ENCODE measurements around the gene TNFRSF4. TPM values are rescaled to one million over a fixed set of nuclear protein-coding genes. Genes with fewer than 3 reads are reported as not detected.

The TNFRSF4 gene
- total and polyA plus RNA-seq, 7 donors: 0.95 to 8.6 (median 1.2) TPM; not detected in 2

- intact Hi-C loops (cut with DNase I): no loop called here
- WGBS, 2 donors: 66 to 84% methylated on average over 29 of the region's 29 CpGs
- H3K27me3 ChIP-seq: peaks cover 19 to 99% (median 72%) of the 10 kb centered on the region in 3 donors
Observed at GRCh38 chr1:1175221-1176062, 38.5 kb downstream of the TNFRSF4 start.

GRCh38 chr1:1173793-1174415 is 40.0 kb downstream of the TNFRSF4 start, which contains the start of gene TTLL10:
TSS of gene TTLL10 (plus strand) at chr1:1173880. CDS start at chr1:1179216, 5,336 bp downstream.
- Histone ChIP-seq H3K4me1 (peaks cover 0 to 7% (median 0%) of the 10 kb centered on the region in 4 donors), H3K27ac (no peak within 1 kb of the TSS), H3K36me3 (no peaks in the 10 kb centered on the region), H3K27me3 (peaks cover 19 to 99% (median 72%) of the 10 kb centered on the region in 3 donors), H3K4me3 (no peak within 1 kb of the TSS), H3K9me3 (no peaks in the 10 kb centered on the region)
- 41 to 76% methylated on average over 35 of the region's 35 CpGs for WGBS, 2 donors
- TF ChIP-seq POLR2AphosphoS5 (IDR thresholded peaks at IDR 0.05) (no peak), EP300 (IDR thresholded peaks at IDR 0.05) (no peak), POLR2A (IDR thresholded peaks at IDR 0.05) (no peak)
- TF ChIP-seq, protein P1, sequence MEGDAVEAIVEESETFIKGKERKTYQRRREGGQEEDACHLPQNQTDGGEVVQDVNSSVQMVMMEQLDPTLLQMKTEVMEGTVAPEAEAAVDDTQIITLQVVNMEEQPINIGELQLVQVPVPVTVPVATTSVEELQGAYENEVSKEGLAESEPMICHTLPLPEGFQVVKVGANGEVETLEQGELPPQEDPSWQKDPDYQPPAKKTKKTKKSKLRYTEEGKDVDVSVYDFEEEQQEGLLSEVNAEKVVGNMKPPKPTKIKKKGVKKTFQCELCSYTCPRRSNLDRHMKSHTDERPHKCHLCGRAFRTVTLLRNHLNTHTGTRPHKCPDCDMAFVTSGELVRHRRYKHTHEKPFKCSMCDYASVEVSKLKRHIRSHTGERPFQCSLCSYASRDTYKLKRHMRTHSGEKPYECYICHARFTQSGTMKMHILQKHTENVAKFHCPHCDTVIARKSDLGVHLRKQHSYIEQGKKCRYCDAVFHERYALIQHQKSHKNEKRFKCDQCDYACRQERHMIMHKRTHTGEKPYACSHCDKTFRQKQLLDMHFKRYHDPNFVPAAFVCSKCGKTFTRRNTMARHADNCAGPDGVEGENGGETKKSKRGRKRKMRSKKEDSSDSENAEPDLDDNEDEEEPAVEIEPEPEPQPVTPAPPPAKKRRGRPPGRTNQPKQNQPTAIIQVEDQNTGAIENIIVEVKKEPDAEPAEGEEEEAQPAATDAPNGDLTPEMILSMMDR (IDR thresholded peaks at IDR 0.05): no peak
- no peak for DNase-seq
- intact Hi-C loops (cut with DNase I): no loop called here

More at GRCh38 chr1:1175221-1176062, 38.5 kb downstream of the TNFRSF4 start:
- peaks cover 0 to 7% (median 0%) of the 10 kb centered on the region in 4 donors for H3K4me1 ChIP-seq
- no peak overlapping the region for H3K27ac ChIP-seq
- no peak overlapping the region for H3K4me3 ChIP-seq
- no peaks in the 10 kb centered on the region for H3K9me3 ChIP-seq
- no peaks in the 10 kb centered on the region for H3K36me3 ChIP-seq
- DNase-seq: no peak
- TF ChIP-seq, protein P1 (IDR thresholded peaks at IDR 0.05): no peak

DNA sequence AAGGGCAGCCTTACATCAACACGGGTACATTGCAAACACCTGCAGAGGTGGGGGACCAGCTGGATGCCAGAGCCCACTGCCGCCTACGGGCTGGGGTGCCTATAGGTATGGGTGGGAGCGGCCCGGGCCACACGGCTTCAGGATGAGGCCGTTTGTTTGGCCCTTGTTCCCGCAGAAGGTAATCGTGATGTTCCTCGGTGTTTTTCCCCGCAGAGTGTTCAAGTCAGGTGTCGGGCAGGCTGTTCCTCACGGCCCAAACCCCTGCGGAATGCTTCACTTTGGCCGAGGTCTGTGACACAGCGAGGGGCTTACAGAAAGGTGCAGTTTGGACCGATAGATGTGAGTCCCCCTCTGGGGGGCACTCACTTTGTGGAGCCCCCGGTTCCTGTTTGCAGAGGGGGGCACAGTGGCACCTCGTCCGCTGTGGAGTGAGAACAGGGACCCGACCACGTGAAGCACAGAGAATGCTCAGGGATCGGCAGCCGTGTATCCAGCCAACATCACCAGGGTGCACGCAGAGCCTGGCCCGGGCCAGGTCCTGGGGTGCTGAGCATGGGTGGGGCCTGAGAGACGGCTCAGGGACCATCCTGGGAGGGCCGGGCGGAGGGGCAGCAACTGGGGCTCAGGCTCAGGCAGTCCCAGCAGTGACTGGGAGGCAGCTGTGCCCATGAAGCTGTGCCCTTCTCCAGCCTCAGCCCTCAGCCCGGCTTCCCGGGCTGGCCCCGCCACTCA is 40.7 kb downstream of the TNFRSF4 start:
- WGBS, 2 donors: 57 to 72% methylated on average over 32 of the region's 32 CpGs
- Histone ChIP-seq H3K36me3 (no peaks in the 10 kb centered on the region), H3K27ac (no peak overlapping the region), H3K4me1 (peaks cover 0 to 7% (median 0%) of the 10 kb centered on the region in 4 donors), H3K4me3 (no peak overlapping the region), H3K9me3 (no peaks in the 10 kb centered on the region), H3K27me3 (peaks cover 19 to 99% (median 73%) of the 10 kb centered on the region in 3 donors)
- no peak for DNase-seq
- TF ChIP-seq, protein P1 (IDR thresholded peaks at IDR 0.05): no peak
- TF ChIP-seq POLR2A (IDR thresholded peaks at IDR 0.05): no peak
- intact Hi-C loops (cut with DNase I): no loop called here

DNA sequence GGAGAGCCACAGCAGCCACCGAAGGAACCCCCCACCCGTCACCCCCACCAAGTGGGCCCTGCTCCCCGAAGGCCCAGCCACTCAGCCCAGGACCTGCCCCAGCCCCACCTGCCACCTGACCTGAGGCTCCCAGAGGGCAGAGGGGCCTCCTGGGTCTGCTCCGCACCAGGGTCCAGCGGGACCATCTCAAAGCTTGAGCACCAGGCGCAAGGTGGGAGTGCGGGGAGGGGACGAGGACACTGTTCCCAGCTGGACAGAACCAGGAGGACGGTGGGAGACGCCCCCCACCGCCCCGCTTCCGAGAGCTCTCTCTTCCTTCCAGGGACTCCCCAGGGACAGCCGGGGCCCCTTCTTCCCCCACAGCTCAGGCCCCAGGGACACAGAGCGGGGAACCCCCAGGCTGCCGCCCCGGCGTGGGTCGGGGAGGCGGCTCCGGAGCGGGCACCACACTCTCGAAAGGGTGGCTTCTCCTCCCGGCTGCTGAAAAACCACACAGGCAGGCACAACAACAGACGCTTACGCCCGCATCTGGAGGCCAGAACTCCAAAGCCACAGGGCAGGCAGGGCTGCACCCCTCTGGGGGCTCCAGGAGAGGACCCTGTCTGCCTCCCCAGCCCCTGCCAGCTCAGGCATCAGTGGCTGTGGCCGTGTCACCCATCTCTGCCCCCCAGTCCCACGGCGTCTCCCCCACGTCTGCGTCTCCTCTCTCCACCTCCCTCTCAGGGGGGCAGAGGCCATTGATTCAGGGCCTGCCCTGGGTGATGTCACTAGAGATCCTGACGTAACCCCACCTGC is 42.2 kb downstream of the TNFRSF4 start:
- no peaks in the 10 kb centered on the region for H3K9me3 ChIP-seq
- H3K36me3 ChIP-seq: no peaks in the 10 kb centered on the region
- peaks cover 0 to 7% (median 0%) of the 10 kb centered on the region in 4 donors for H3K4me1 ChIP-seq
- intact Hi-C loops (cut with DNase I): no loop called here
- H3K27ac ChIP-seq: no peak overlapping the region
- 49 to 56% methylated on average over 33 of the region's 33 CpGs for WGBS, 2 donors
- no peak overlapping the region for H3K4me3 ChIP-seq
- H3K27me3 ChIP-seq: peaks cover 21 to 99% (median 75%) of the 10 kb centered on the region in 3 donors
- TF ChIP-seq, protein P1 (IDR thresholded peaks at IDR 0.05): no peak
- TF ChIP-seq EP300 (IDR thresholded peaks at IDR 0.05) (no peak), POLR2A (IDR thresholded peaks at IDR 0.05) (no peak), POLR2AphosphoS5 (IDR thresholded peaks at IDR 0.05) (no peak)
- DNase-seq: no peak

Measured in sigmoid colon (tissue), 7 donors.